ENCODE data around the gene NUTM2D.
"Not testable (repeated sequence)": the region's sequence is repeated elsewhere in the genome, so short reads cannot be mapped to it uniquely, and the experiment has no call there.

NUTM2D gene

GRCh38 chr10:87357444-87357843, at the start of gene NUTM2D:
Gene NUTM2D (plus strand): TSS chr10:87357744. CDS start chr10:87358266, 522 bp downstream.
- DNase-seq = not testable (repeated sequence)

- DNase-seq = not testable (repeated sequence)
Measured at GRCh38 chr10:87308702-87309101, 48.8 kb upstream of the NUTM2D start.

GRCh38 chr10:87309657-87310056, 47.9 kb upstream of the NUTM2D start:
- DNase-seq = not testable (repeated sequence)

- DNase-seq = not testable (repeated sequence)
Measured at GRCh38 chr10:87311521-87311920, 46.0 kb upstream of the NUTM2D start.

GRCh38 chr10:87313649-87314359, 43.7 kb upstream of the NUTM2D start:
- not testable (repeated sequence) for DNase-seq

- not testable (repeated sequence) for DNase-seq
Measured at GRCh38 chr10:87314360-87314973, 43.1 kb upstream of the NUTM2D start.

GRCh38 chr10:87321505-87321904, 36.0 kb upstream of the NUTM2D start:
- DNase-seq = not testable (repeated sequence)

GRCh38 chr10:87324559-87324958, 33.0 kb upstream of the NUTM2D start:
- not testable (repeated sequence) for DNase-seq

- not testable (repeated sequence) for DNase-seq
Measured at GRCh38 chr10:87327958-87328357, 29.6 kb upstream of the NUTM2D start.

- DNase-seq = not testable (repeated sequence)
Measured at GRCh38 chr10:87329131-87329530, 28.4 kb upstream of the NUTM2D start.

- DNase-seq = not testable (repeated sequence)
Measured at GRCh38 chr10:87332687-87333086, 24.9 kb upstream of the NUTM2D start.

- DNase-seq = not testable (repeated sequence)
Measured at GRCh38 chr10:87340411-87340810, 17.1 kb upstream of the NUTM2D start.

- not testable (repeated sequence) for DNase-seq
Measured at GRCh38 chr10:87341546-87342142, 15.9 kb upstream of the NUTM2D start.

GRCh38 chr10:87342249-87342710, 15.3 kb upstream of the NUTM2D start:
- peak; percentile 71 for DNase-seq

GRCh38 chr10:87342711-87343258, 14.8 kb upstream of the NUTM2D start:
- DNase-seq = peak; percentile 73

GRCh38 chr10:87345743-87346142, 11.8 kb upstream of the NUTM2D start:
- not testable (repeated sequence) for DNase-seq

GRCh38 chr10:87350161-87350560, 7.4 kb upstream of the NUTM2D start:
- not testable (repeated sequence) for DNase-seq

- not testable (repeated sequence) for DNase-seq
Measured at GRCh38 chr10:87352825-87353224, 4.7 kb upstream of the NUTM2D start.

- DNase-seq = not testable (repeated sequence)
Measured at GRCh38 chr10:87355110-87355509, 2.4 kb upstream of the NUTM2D start.

- not testable (repeated sequence) for DNase-seq
Measured at GRCh38 chr10:87358159-87358558, 615 bp downstream of the NUTM2D start.

- DNase-seq = not testable (repeated sequence)
Measured at GRCh38 chr10:87369514-87370112, 12.1 kb downstream of the NUTM2D start.

GRCh38 chr10:87374091-87374490, 16.5 kb downstream of the NUTM2D start:
- DNase-seq = not testable (repeated sequence)

GRCh38 chr10:87379115-87379514, 21.6 kb downstream of the NUTM2D start:
- not testable (repeated sequence) for DNase-seq
